ENCODE data around the gene OSBPL6. TPM values are rescaled to one million over a fixed set of nuclear protein-coding genes. Genes with fewer than 3 reads are reported as not detected.
A peak's percentile ranks its signal among the peaks of the same experiment; 100 is the strongest.
"Not testable (repeated sequence)": the region's sequence is repeated elsewhere in the genome, so short reads cannot be mapped to it uniquely, and the experiment has no call there.

The OSBPL6 gene
- total and polyA plus RNA-seq, 5 donors, result 2.3 to 8.2 (median 7.2) TPM

DNA sequence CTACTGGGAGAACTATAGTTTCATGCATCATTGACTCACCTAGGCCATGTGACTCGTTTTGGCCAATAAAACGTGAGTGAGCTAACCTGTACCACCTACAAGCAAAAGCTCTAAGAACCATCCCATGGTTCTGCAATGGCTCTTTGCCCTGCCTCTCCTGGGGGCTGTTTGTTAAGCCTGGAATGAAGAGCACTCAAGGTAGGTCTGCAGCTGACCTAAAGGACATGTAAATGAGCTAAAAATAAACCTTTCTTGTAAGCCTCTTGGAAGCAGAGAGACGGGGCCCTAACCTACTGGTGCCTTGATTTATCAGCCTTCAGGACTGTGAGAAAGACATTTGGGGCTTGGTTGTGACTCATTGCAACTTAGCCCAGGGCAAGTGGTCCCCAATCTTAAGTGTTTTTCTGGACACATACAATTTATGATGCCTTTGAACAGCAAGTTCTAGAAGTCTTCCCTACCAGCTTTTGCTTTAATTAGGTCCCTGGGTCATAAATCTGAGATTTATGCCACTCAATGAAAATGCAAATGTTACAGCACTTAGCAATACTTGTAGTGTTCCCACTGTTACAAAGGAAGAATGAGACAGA lies 107.4 kb downstream of the OSBPL6 start:
- no peak overlapping the region for H3K27ac ChIP-seq (ENCODE audit: low read length)

DNA sequence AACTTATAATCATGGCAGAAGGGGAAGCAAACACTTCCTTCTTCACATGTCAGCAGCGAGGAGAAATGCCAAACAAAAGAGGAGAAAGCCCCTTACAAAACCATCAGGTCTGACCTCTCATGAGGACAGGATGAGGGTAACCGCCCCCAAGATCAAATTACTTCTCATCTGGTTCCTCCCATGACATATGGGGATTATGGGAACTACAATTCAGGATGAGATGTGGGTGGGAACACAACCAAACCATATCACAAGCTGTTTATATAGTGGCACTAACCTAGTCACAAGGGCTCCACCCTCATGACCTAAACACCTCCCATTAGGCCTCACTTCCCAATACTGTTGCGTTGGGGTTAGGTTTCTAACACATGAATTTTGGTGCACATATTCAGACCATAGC lies 110.0 kb downstream of the OSBPL6 start:
- intact Hi-C loops (cut with DNase I), result no loop called here
- Histone ChIP-seq H3K27ac (ENCODE audit: low read length) (no peak overlapping the region), H3K4me1 (ENCODE audit: control insufficient read depth, insufficient read depth, low read length) (no peaks in the 10 kb centered on the region), H3K4me3 (ENCODE audit: low read length) (no peak overlapping the region), H3K9me3 (ENCODE audit: control insufficient read depth, low read length) (no peaks in the 10 kb centered on the region), H3K27me3 (ENCODE audit: control insufficient read depth, insufficient read depth) (no peaks in the 10 kb centered on the region)
- no peak for ATAC-seq
- DNase-seq, result no peak
- 69% methylated on average over 3 of the region's 3 CpGs for WGBS

More for the DNA sequence above, 107.4 kb downstream of the OSBPL6 start:
- ATAC-seq (no peak), DNase-seq (no peak)
- Histone ChIP-seq H3K9me3 (ENCODE audit: control insufficient read depth, low read length) (no peaks in the 10 kb centered on the region), H3K4me3 (ENCODE audit: low read length) (no peak overlapping the region), H3K4me1 (ENCODE audit: control insufficient read depth, insufficient read depth, low read length) (no peaks in the 10 kb centered on the region), H3K27me3 (ENCODE audit: control insufficient read depth, insufficient read depth) (no peaks in the 10 kb centered on the region)
- intact Hi-C loops (cut with DNase I), result no loop called here
- WGBS, result 85% methylated on average over 3 of the region's 3 CpGs

GRCh38 chr2:178306352-178307073 lies 112.2 kb downstream of the OSBPL6 start:
- Histone ChIP-seq H3K27ac (ENCODE audit: low read length) (no peak overlapping the region), H3K4me1 (ENCODE audit: control insufficient read depth, insufficient read depth, low read length) (no peaks in the 10 kb centered on the region), H3K27me3 (ENCODE audit: control insufficient read depth, insufficient read depth) (no peaks in the 10 kb centered on the region), H3K9me3 (ENCODE audit: control insufficient read depth, low read length) (no peaks in the 10 kb centered on the region), H3K4me3 (ENCODE audit: low read length) (no peak overlapping the region)
- DNase-seq (peak in 1 of 3 donors; percentile 39), ATAC-seq (peak in 1 of 2 donors; percentile 46)
- intact Hi-C loops (cut with DNase I), result no loop called here
- WGBS, result 47% methylated on average over 8 of the region's 8 CpGs

- Histone ChIP-seq H3K27ac (ENCODE audit: low read length) (no peak overlapping the region), H3K27me3 (ENCODE audit: control insufficient read depth, insufficient read depth) (no peaks in the 10 kb centered on the region), H3K9me3 (ENCODE audit: control insufficient read depth, low read length) (no peaks in the 10 kb centered on the region), H3K4me1 (ENCODE audit: control insufficient read depth, insufficient read depth, low read length) (no peaks in the 10 kb centered on the region), H3K4me3 (ENCODE audit: low read length) (no peak overlapping the region)
- DNase-seq (no peak), ATAC-seq (no peak)
- intact Hi-C loops (cut with DNase I), result no loop called here
- 62% methylated on average over 7 of the region's 7 CpGs for WGBS
Measured at GRCh38 chr2:178307650-178308049, 113.3 kb downstream of the OSBPL6 start.

DNA sequence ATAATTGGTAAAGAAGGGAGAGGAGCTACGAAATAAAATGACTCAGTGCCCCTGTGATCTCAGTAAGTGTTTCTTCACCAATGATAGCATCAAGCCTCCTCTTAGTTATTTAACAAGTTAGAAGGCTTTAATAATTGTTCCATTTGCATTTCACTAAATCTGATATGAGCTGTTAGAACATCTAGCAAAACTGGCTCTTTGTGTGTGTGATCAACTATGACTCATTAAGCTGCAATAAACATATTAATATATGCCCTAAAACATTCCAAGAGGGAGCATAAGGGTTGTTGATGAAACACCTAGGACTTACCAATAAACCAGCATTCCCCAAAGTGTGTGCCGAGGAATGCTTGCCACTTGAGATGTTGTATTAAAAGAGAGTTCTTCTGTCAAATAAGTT lies 115.2 kb downstream of the OSBPL6 start:
- intact Hi-C loops (cut with DNase I), result no loop called here
- H3K27ac ChIP-seq (ENCODE audit: low read length), result no peak overlapping the region
- no peaks in the 10 kb centered on the region for H3K27me3 ChIP-seq (ENCODE audit: control insufficient read depth, insufficient read depth)
- no peak for ATAC-seq
- no peaks in the 10 kb centered on the region for H3K9me3 ChIP-seq (ENCODE audit: control insufficient read depth, low read length)
- H3K4me1 ChIP-seq (ENCODE audit: control insufficient read depth, insufficient read depth, low read length), result no peaks in the 10 kb centered on the region
- H3K4me3 ChIP-seq (ENCODE audit: low read length), result no peak overlapping the region
- WGBS, result 71% methylated on average over 2 of the region's 2 CpGs
- no peak for DNase-seq

DNA sequence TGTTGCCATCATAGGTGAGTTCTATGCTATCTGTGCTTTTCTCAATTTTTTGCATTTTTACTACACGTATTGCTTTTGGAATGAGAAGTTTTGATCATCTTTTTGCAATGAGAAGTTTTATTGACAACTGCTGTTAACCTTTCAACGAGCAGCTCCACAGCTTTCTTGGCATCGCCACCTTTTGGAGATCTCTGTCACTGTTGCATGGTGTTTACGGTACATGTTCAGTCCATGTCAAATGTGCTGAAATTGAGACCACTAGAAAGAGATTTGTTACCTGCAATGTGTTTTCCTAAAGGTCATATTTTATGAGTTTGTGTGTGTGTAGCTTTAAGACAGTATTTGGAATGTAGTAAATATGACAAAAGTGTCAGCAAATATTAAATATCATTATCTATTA lies 120.8 kb downstream of the OSBPL6 start:
- intact Hi-C loops (cut with DNase I), result no loop called here
- peaks cover 1% of the 10 kb centered on the region for H3K4me1 ChIP-seq (ENCODE audit: control insufficient read depth, insufficient read depth, low read length)
- H3K4me3 ChIP-seq (ENCODE audit: low read length), result no peak overlapping the region
- WGBS, result 76% methylated on average over 4 of the region's 4 CpGs
- ATAC-seq (no peak), DNase-seq (no peak)
- H3K27me3 ChIP-seq (ENCODE audit: control insufficient read depth, insufficient read depth), result no peaks in the 10 kb centered on the region
- H3K9me3 ChIP-seq (ENCODE audit: control insufficient read depth, low read length), result no peaks in the 10 kb centered on the region
- H3K27ac ChIP-seq (ENCODE audit: low read length), result no peak overlapping the region

GRCh38 chr2:178315488-178315948 lies 121.2 kb downstream of the OSBPL6 start:
- Histone ChIP-seq H3K27ac (ENCODE audit: low read length) (no peak overlapping the region), H3K4me1 (ENCODE audit: control insufficient read depth, insufficient read depth, low read length) (peaks cover 1% of the 10 kb centered on the region), H3K4me3 (ENCODE audit: low read length) (no peak overlapping the region), H3K27me3 (ENCODE audit: control insufficient read depth, insufficient read depth) (no peaks in the 10 kb centered on the region), H3K9me3 (ENCODE audit: control insufficient read depth, low read length) (no peaks in the 10 kb centered on the region)
- DNase-seq (no peak), ATAC-seq (peak; percentile 37 to 52)
- WGBS, result 30% methylated on average over 3 of the region's 3 CpGs
- intact Hi-C loops (cut with DNase I), result no loop called here

- Histone ChIP-seq H3K27ac (ENCODE audit: low read length) (no peak overlapping the region), H3K9me3 (ENCODE audit: control insufficient read depth, low read length) (no peaks in the 10 kb centered on the region), H3K4me3 (ENCODE audit: low read length) (no peak overlapping the region), H3K4me1 (ENCODE audit: control insufficient read depth, insufficient read depth, low read length) (peaks cover 1% of the 10 kb centered on the region), H3K27me3 (ENCODE audit: control insufficient read depth, insufficient read depth) (no peaks in the 10 kb centered on the region)
- intact Hi-C loops (cut with DNase I), result no loop called here
- DNase-seq (no peak), ATAC-seq (no peak)
- 74% methylated on average over 3 of the region's 3 CpGs for WGBS
Measured at GRCh38 chr2:178317811-178318210, 123.5 kb downstream of the OSBPL6 start.

- no peak overlapping the region for H3K27ac ChIP-seq (ENCODE audit: low read length)
- ATAC-seq (no peak), DNase-seq (no peak)
- 73% methylated on average over 4 of the region's 4 CpGs for WGBS
- H3K4me1 ChIP-seq (ENCODE audit: control insufficient read depth, insufficient read depth, low read length), result peaks cover 1% of the 10 kb centered on the region
- intact Hi-C loops (cut with DNase I), result no loop called here
- no peaks in the 10 kb centered on the region for H3K9me3 ChIP-seq (ENCODE audit: control insufficient read depth, low read length)
- no peaks in the 10 kb centered on the region for H3K27me3 ChIP-seq (ENCODE audit: control insufficient read depth, insufficient read depth)
- no peak overlapping the region for H3K4me3 ChIP-seq (ENCODE audit: low read length)
Measured at GRCh38 chr2:178320011-178320585, 125.8 kb downstream of the OSBPL6 start.

DNA sequence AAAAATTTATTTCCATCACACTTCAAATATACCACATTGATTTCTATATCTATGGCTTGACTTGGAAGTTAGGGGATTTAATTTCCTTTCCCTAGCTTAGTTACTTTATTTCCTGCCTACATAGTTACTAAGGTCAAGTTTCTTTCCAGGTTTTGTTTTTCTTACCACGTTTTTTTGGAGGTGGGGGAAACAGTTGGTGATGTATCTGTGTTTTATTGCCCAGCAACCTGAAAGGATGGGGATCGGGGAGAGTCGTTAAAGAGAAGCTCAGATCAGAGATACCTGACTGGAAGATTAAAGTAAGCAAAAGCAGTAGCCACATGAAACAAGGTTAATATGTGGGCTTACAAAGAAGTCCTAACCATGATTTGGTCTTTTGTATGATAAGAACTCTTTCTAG lies 127.8 kb downstream of the OSBPL6 start:
- intact Hi-C loops (cut with DNase I), result no loop called here
- Histone ChIP-seq H3K27ac (ENCODE audit: low read length) (no peak overlapping the region), H3K4me3 (ENCODE audit: low read length) (no peak overlapping the region), H3K4me1 (ENCODE audit: control insufficient read depth, insufficient read depth, low read length) (no peaks in the 10 kb centered on the region), H3K9me3 (ENCODE audit: control insufficient read depth, low read length) (no peaks in the 10 kb centered on the region), H3K27me3 (ENCODE audit: control insufficient read depth, insufficient read depth) (no peaks in the 10 kb centered on the region)
- ATAC-seq (no peak), DNase-seq (no peak)
- WGBS, result 52% methylated on average over 3 of the region's 3 CpGs

GRCh38 chr2:178323331-178323730 lies 129.0 kb downstream of the OSBPL6 start:
- 82% methylated on average over 6 of the region's 6 CpGs for WGBS

More at GRCh38 chr2:178323331-178323730, 129.0 kb downstream of the OSBPL6 start:
- ATAC-seq; H3K27ac ChIP-seq (ENCODE audit: low read length); DNase-seq; H3K9me3 ChIP-seq (ENCODE audit: control insufficient read depth, low read length); H3K4me1 ChIP-seq (ENCODE audit: control insufficient read depth, insufficient read depth, low read length); intact Hi-C loops (cut with DNase I); H3K4me3 ChIP-seq (ENCODE audit: low read length); H3K27me3 ChIP-seq (ENCODE audit: control insufficient read depth, insufficient read depth): not testable (repeated sequence)
